Astrocyte (in vitro differentiated cells and primary cell): Measurements from ENCODE around the gene FAM171A2.

Experiments
- EZH2 ChIP-seq: IDR thresholded peaks from 2 replicates; pipeline ENCODE4 v1.6.1; 2012; ENCODE audit warnings: mild to moderate bottlenecking, low read length, inconsistent platforms; ENCODE audit not compliant: insufficient read depth
- TF ChIP-seq, protein P1 (sequence below): IDR thresholded peaks from 2 replicates; pipeline ENCODE4 v1.5.1; 2011; ENCODE audit warnings: low read depth, mild to moderate bottlenecking, inconsistent platforms, low read length, moderate library complexity; ENCODE audit not compliant: insufficient read depth

DNA sequence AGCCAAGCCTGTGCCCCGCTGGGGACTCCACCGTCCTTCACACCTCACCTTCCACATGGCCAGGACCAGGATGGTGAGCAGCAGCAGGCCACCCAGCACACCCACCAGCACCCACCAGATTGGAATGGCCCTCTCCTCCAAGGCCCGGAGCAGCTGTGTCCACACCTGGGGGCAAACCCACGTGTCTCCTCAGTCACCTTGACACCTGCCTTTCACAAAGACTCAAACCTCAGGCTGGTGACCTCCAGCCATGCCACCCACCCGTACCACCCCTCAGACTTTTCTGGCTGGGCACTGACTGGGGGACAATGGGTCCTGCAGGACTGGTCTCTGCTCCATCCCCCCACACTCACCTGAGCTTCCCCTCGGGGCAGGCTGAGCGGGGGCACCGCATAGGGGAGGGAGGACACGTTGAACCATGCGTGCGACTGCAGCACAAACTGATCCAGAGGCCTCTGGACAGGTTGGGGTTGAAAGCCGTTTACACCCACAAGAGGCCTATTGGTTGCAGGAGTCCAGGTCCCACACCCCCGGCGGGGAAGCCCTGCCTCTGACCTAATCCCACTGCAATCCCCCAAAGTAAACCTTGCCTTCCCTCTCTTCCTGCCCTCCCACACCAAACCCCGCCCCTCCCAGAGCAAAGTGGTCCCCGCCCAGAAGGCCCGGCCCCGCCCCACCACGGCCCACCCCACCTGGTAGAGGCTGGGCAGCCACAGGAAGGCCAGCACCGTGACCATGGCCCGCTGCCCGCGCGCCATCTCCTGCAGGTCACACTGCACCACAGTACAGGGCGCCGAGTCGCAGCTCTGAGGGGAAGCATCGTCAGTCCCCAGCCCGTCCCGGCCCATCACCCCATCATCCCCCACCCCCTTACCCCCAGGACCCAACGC, 10.9 kb upstream of the FAM171A2 start:
- TF ChIP-seq, protein P1, sequence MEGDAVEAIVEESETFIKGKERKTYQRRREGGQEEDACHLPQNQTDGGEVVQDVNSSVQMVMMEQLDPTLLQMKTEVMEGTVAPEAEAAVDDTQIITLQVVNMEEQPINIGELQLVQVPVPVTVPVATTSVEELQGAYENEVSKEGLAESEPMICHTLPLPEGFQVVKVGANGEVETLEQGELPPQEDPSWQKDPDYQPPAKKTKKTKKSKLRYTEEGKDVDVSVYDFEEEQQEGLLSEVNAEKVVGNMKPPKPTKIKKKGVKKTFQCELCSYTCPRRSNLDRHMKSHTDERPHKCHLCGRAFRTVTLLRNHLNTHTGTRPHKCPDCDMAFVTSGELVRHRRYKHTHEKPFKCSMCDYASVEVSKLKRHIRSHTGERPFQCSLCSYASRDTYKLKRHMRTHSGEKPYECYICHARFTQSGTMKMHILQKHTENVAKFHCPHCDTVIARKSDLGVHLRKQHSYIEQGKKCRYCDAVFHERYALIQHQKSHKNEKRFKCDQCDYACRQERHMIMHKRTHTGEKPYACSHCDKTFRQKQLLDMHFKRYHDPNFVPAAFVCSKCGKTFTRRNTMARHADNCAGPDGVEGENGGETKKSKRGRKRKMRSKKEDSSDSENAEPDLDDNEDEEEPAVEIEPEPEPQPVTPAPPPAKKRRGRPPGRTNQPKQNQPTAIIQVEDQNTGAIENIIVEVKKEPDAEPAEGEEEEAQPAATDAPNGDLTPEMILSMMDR: no peak
- TF ChIP-seq EZH2: no peak
